Gastrocnemius medialis (tissue), 4 donors: ENCODE measurements around the gene FGD4.

ENCODE experiments used
- CTCF ChIP-seq, 5 experiments: fragments of 450-650 bp in 3 of 5; fragments of 200-600 bp in 2 of 5; sonication (generic) in 2 of 5; IDR thresholded peaks in 4 of 5; conservative IDR thresholded peaks in 1 of 5; 1 replicate in 4 of 5; 2 replicates in 1 of 5; pipeline ENCODE4 v1.5.1; 2016 to 2019; ENCODE audit warnings: antibody characterized with exemption in 5 of 5, mild to moderate bottlenecking in 3 of 5, moderate library complexity in 3 of 5
- POLR2A ChIP-seq, 2 donors: fragments of 450-650 bp; IDR thresholded peaks; one replicate each; pipeline ENCODE4 v1.6.1; 2017; ENCODE audit warnings: antibody characterized with exemption in 2 of 2, mild to moderate bottlenecking in 2 of 2, moderate library complexity in 2 of 2

- no peak for TF ChIP-seq CTCF (IDR thresholded peaks at IDR 0.05 in 4 of 5, conservative IDR thresholded peaks at IDR 0.05 in 1 of 5)
- TF ChIP-seq POLR2A (IDR thresholded peaks at IDR 0.05), result no peak
These were observed 36.8 kb downstream of the FGD4 start for GRCh38 chr12:32435921-32436705.
